C4-2B (cell line): ENCODE data around the gene EVI5.

ENCODE experiments used
- H3K27ac ChIP-seq: fragments of 450-650 bp; 2 replicates; pipeline ENCODE4 v1.5.1; 2017
- CTCF ChIP-seq: fragments of 450-650 bp; conservative IDR thresholded peaks from 2 replicates; pipeline ENCODE4 v1.5.1; 2017; ENCODE audit warnings: mild to moderate bottlenecking
- ZFX ChIP-seq: fragments of 450-650 bp; IDR thresholded peaks from 2 replicates; pipeline ENCODE4 v1.6.1; 2017

Gene EVI5

GRCh38 chr1:92503043-92503925, 281.6 kb downstream of the EVI5 start:
- no peak for TF ChIP-seq CTCF
- no peak for TF ChIP-seq ZFX
- no peak overlapping the region for H3K27ac ChIP-seq

GRCh38 chr1:92502247-92502646, 282.7 kb downstream of the EVI5 start:
- no peak overlapping the region for H3K27ac ChIP-seq
- TF ChIP-seq ZFX: no peak
- no peak for TF ChIP-seq CTCF

- TF ChIP-seq ZFX (no peak), CTCF (no peak)
Measured at GRCh38 chr1:92500552-92500951, 284.4 kb downstream of the EVI5 start.

GRCh38 chr1:92495392-92496063, 289.4 kb downstream of the EVI5 start:
- TF ChIP-seq ZFX (no peak), CTCF (no peak)
- no peak overlapping the region for H3K27ac ChIP-seq

More at GRCh38 chr1:92500552-92500951, 284.4 kb downstream of the EVI5 start:
- no peak overlapping the region for H3K27ac ChIP-seq

GRCh38 chr1:92494485-92495141, 290.3 kb downstream of the EVI5 start:
- TF ChIP-seq CTCF: no peak
- TF ChIP-seq ZFX: no peak
- no peak overlapping the region for H3K27ac ChIP-seq

GRCh38 chr1:92493139-92493538, 291.8 kb downstream of the EVI5 start:
- H3K27ac ChIP-seq: no peak overlapping the region
- TF ChIP-seq CTCF: no peak
- TF ChIP-seq ZFX: no peak

- H3K27ac ChIP-seq: no peak overlapping the region
- TF ChIP-seq ZFX (no peak), CTCF (no peak)
Measured at GRCh38 chr1:92488832-92489231, 296.1 kb downstream of the EVI5 start.
